K562 (cell line): Measurements from ENCODE around the gene PEF1. TPM values are rescaled to one million over a fixed set of nuclear protein-coding genes. Genes with fewer than 3 reads are reported as not detected.

Experiments used
- ATAC-seq: fragments of 200-7000 bp; cut with Tn5 transposase; 3 replicates; pipeline ENCODE4 v1.9.1; 2020; ENCODE audit warnings: moderate library complexity
- BruUV-seq: library from RNA; stranded (reverse); fragments of 400-500 nt; replicated peaks from 2 replicates; lab custom pipeline; 2021; lab: Mats Ljungman, UMichigan
- CTCF ChIA-PET: fragments of 300-600 bp; formaldehyde crosslinking; extraction: SDS; loops from one replicate; lab custom pipeline; 2021; ENCODE audit warnings: low intra/inter-chr PET ratio; lab: Yijun Ruan, JAX
- POLR2A ChIA-PET: fragments of 300-600, 350-650 bp; sonication (Branson Sonifier 250); formaldehyde crosslinking; extraction: SDS; loops from one replicate; lab custom pipeline; 2021; ENCODE audit warnings: antibody characterized with exemption, inconsistent platforms; lab: Yijun Ruan, JAX
- DNase-seq, 4 experiments: peaks; one replicate each; pipeline versions ENCODE4 v3.0.0 to v3.0.0-alpha.2; 2011 to 2018; ENCODE audit warnings: low spot score in 3 of 4, mixed read lengths in 3 of 4; ENCODE audit errors: extremely low read depth in 1 of 4
- FAIRE-seq: peaks from 2 replicates; lab custom pipeline; 2011; peaks lifted over from hg19 to GRCh38; lab: Jason Lieb, UNC
- H2AFZ ChIP-seq: 2 replicates; pipeline ENCODE4 v1.6.0; 2011; ENCODE audit warnings: low read depth, low read length, control low read depth, inconsistent platforms
- H3K27ac ChIP-seq: fragments of 200-600 bp; 3 replicates; pipeline ENCODE4 v1.8.0; 2011; ENCODE audit warnings: low read depth, mild to moderate bottlenecking, control low read depth, inconsistent platforms, low read length, moderate library complexity, mixed read lengths; ENCODE audit errors: extremely low read depth
- H3K27me3 ChIP-seq, 2 experiments: fragments of 300-600 bp in 1 of 2; 2 replicates in 1 of 2; 3 replicates in 1 of 2; pipeline versions ENCODE4 v1.6.0 to v1.8.0; 2011; ENCODE audit warnings: inconsistent platforms in 2 of 2, low read length in 2 of 2, mild to moderate bottlenecking in 1 of 2, mixed read lengths in 1 of 2, moderate library complexity in 1 of 2; ENCODE audit not compliant: control insufficient read depth in 2 of 2, insufficient read depth in 2 of 2
- H3K36me3 ChIP-seq: fragments of 300-600 bp; 3 replicates; pipeline ENCODE4 v1.8.0; 2011; ENCODE audit warnings: mild to moderate bottlenecking, low read length, inconsistent platforms; ENCODE audit not compliant: control insufficient read depth, insufficient read depth
- H3K4me1 ChIP-seq, 2 experiments: fragments of 200-600 bp in 1 of 2; replicated peaks in 1 of 2; 2 replicates in 1 of 2; 3 replicates in 1 of 2; pipeline versions ENCODE4 v1.5.1 to v1.8.0; 2011; ENCODE audit warnings: inconsistent platforms in 2 of 2, low read length in 2 of 2, mild to moderate bottlenecking in 1 of 2, mixed read lengths in 1 of 2, moderate library complexity in 1 of 2; ENCODE audit not compliant: control insufficient read depth in 2 of 2, insufficient read depth in 2 of 2
- H3K4me2 ChIP-seq: 2 replicates; pipeline ENCODE4 v1.6.1; 2011; ENCODE audit warnings: low read length, control low read depth, inconsistent platforms, mixed read lengths; ENCODE audit not compliant: insufficient read depth
- H3K4me3 ChIP-seq: fragments of 200-600 bp; sonication (generic), shearing (Covaris generic); 2 replicates; pipeline ENCODE4 v1.5.1; 2016; ENCODE audit warnings: control low read depth, inconsistent platforms
- H3K79me2 ChIP-seq: fragments of 200-600 bp; 3 replicates; pipeline ENCODE4 v1.8.0; 2011; ENCODE audit warnings: low read length, inconsistent platforms; ENCODE audit not compliant: control insufficient read depth, insufficient read depth
- H3K9ac ChIP-seq, 2 experiments: 2 replicates each; pipeline versions ENCODE4 v1.6.0 to v1.6.1; 2011; ENCODE audit warnings: low read depth in 2 of 2, low read length in 2 of 2, control low read depth in 1 of 2, inconsistent platforms in 1 of 2, mild to moderate bottlenecking in 1 of 2, mixed read lengths in 1 of 2; ENCODE audit not compliant: insufficient read depth in 1 of 2
- H3K9me1 ChIP-seq: one replicate; pipeline ENCODE4 v1.6.0; 2011; ENCODE audit warnings: inconsistent platforms, mild to moderate bottlenecking, low read length, moderate library complexity; ENCODE audit not compliant: control insufficient read depth, insufficient read depth
- H3K9me3 ChIP-seq: replicated peaks from 2 replicates; pipeline ENCODE4 v1.5.1; 2011; ENCODE audit warnings: low read depth, low read length, inconsistent platforms; ENCODE audit not compliant: control insufficient read depth, insufficient read depth
- H4K20me1 ChIP-seq: replicated peaks from 2 replicates; pipeline ENCODE4 v1.6.1; 2011; ENCODE audit warnings: low read length, inconsistent platforms, mixed read lengths; ENCODE audit not compliant: control insufficient read depth, insufficient read depth
- ARID3A ChIP-seq: IDR thresholded peaks from 2 replicates; pipeline ENCODE4 v1.6.1; 2012; ENCODE audit warnings: low read depth, low read length, improper control_type of control experiment, borderline replicate concordance
- ATF6 ChIP-seq: sonication (generic); formaldehyde crosslinking; IDR thresholded peaks from 2 replicates; pipeline ENCODE4 v1.4.0; 2020; ENCODE audit warnings: mild to moderate bottlenecking, missing genetic modification reagents
- BRCA1 ChIP-seq, 2 experiments: fragments of 450-650 bp in 1 of 2; sonication (generic) in 1 of 2; formaldehyde crosslinking in 1 of 2; IDR thresholded peaks; 2 replicates each; pipeline versions ENCODE4 v1.5.0 to v1.6.1; 2017 to 2020; ENCODE audit warnings: mild to moderate bottlenecking in 1 of 2, missing genetic modification reagents in 1 of 2
- EP300 ChIP-seq: IDR thresholded peaks from 2 replicates; pipeline ENCODE4 v1.6.1; 2012; ENCODE audit warnings: low read length, improper control_type of control experiment
- FOXJ3 ChIP-seq: sonication (generic); formaldehyde crosslinking; IDR thresholded peaks from 2 replicates; pipeline ENCODE4 v1.4.0; 2020; ENCODE audit warnings: mild to moderate bottlenecking, missing genetic modification reagents
- HSF4 ChIP-seq: fragments of 250-450 bp; sonication (Bioruptor Pico); IDR thresholded peaks from 2 replicates; pipeline ENCODE4 v2.1.2; 2022; ENCODE audit warnings: mild to moderate bottlenecking, moderate library complexity, borderline replicate concordance
- PHF8 ChIP-seq: fragments of 200-600 bp; sonication (generic); IDR thresholded peaks from 2 replicates; pipeline ENCODE4 v1.6.1; 2012; ENCODE audit warnings: mixed run types, mild to moderate bottlenecking, inconsistent platforms, low read length, moderate library complexity, borderline replicate concordance
- PKNOX1 ChIP-seq: fragments of 450-650 bp; IDR thresholded peaks from 2 replicates; pipeline ENCODE4 v1.6.1; 2016
- SIN3B ChIP-seq: fragments of 450-650 bp; IDR thresholded peaks from 2 replicates; pipeline ENCODE4 v1.6.1; 2017; ENCODE audit warnings: low read depth, mild to moderate bottlenecking, moderate library complexity
- SREBF1 ChIP-seq: fragments of 150-350 bp; IDR thresholded peaks from 2 replicates; pipeline ENCODE4 v1.6.1; 2014; ENCODE audit warnings: antibody characterized with exemption, low read depth, low read length, borderline replicate concordance
- ZBTB33 ChIP-seq: sonication (generic); formaldehyde crosslinking; IDR thresholded peaks from 2 replicates; pipeline ENCODE4 v1.8.1; 2023; ENCODE audit warnings: mild to moderate bottlenecking, missing genetic modification reagents
- ZNF3 ChIP-seq: fragments of 250-450 bp; sonication (Bioruptor Pico); IDR thresholded peaks from 2 replicates; pipeline ENCODE4 v1.5.0; 2021; ENCODE audit warnings: mild to moderate bottlenecking, moderate library complexity
- WGBS: fragments of 100-300 bp; shearing (Covaris generic); methylation state at CpG from one replicate; pipeline ENCODE4 v1.1.6; 2016; ENCODE audit warnings: low coverage, mixed read lengths; ENCODE audit not compliant: insufficient coverage; ENCODE audit errors: missing lambda C conversion rate; 5-methylcytosine and 5-hydroxymethylcytosine counted together
- in situ Hi-C: fragments of 300-500 bp; cut with MboI; formaldehyde crosslinking; loops from 4 replicates; pipeline ENCODE4 v1.15.0; 2018; ENCODE audit warnings: inconsistent platforms, mixed read lengths
- intact Hi-C: fragments of 100-400 bp; cut with micrococcal nuclease; formaldehyde crosslinking; loops from 2 replicates; pipeline ENCODE4 v1.14.2; 2022
- polyA plus RNA-seq, 8 experiments: library from polyadenylated mRNA; depleted of rRNA in 4 of 8; stranded (reverse) in 5 of 8; unstranded in 3 of 8; fragments of >200 nt; fragmentation: Nextera tagmentation in 2 of 8; fragmentation: Illumina TruSeq in 1 of 8; extraction: Ambion mirVana in 2 of 8; extraction: Trizol in 1 of 8; gene quantifications; 2 replicates each; pipeline versions ENCODE4 v1.2.1 to v1.2.3, GENCODE V29; 2011 to 2014; ENCODE audit warnings: inconsistent platforms in 1 of 8, missing spikeins in 1 of 8
- total RNA-seq, 7 experiments: library from RNA; depleted of rRNA in 6 of 7; stranded (reverse); fragments of >200 nt in 6 of 7; fragmentation: Illumina TruSeq in 2 of 7; extraction: Trizol in 2 of 7; gene quantifications; 2 replicates each; pipeline versions ENCODE4 v1.2.1 to v1.2.3, GENCODE V29; 2011 to 2021; ENCODE audit warnings: low replicate concordance in 1 of 7

Gene PEF1
- total and polyA plus RNA-seq, 9 of the 15 experiments (the other 6 are each of a cell fraction or from before 2014, with no cell fraction given) = 26.3 to 95.5 (median 61.9) TPM

- TF ChIP-seq ARID3A (no peak), ATF6 (CRISPR knock-in tag) (no peak), BRCA1 (IDR thresholded peaks at IDR 0.05) (no peak), BRCA1 (CRISPR knock-in tag; IDR thresholded peaks at IDR 0.05) (no peak), FOXJ3 (CRISPR knock-in tag) (no peak), ZNF3 (no peak)
These were observed 30.5 kb upstream of the PEF1 start (continued) for GRCh38 chr1:31675161-31675560.

GRCh38 chr1:31674626-31675025, 29.9 kb upstream of the PEF1 start:
- no peak overlapping the region for H2AFZ ChIP-seq
- TF ChIP-seq PKNOX1 (no peak), HSF4 (no peak), ZBTB33 (CRISPR knock-in tag) (no peak), EP300 (no peak), SREBF1 (no peak), PHF8 (no peak), SIN3B (no peak)

More at GRCh38 chr1:31674626-31675025, 29.9 kb upstream of the PEF1 start:
- intact Hi-C loops = no loop called here
- Histone ChIP-seq H3K9ac (no peak overlapping the region), H4K20me1 (peaks cover 14% of the 10 kb centered on the region), H3K9me1 (no peaks in the 10 kb centered on the region), H3K4me1 (peaks cover 0 to 11% of the 10 kb centered on the region in 2 experiments; a peak in 3 of 5 replicates), H3K4me2 (no peak overlapping the region), H3K4me3 (no peak overlapping the region), H3K27ac (no peak overlapping the region), H3K36me3 (no peaks in the 10 kb centered on the region), H3K79me2 (no peaks in the 10 kb centered on the region), H3K9me3 (no peaks in the 10 kb centered on the region), H3K27me3 (peaks cover 70 to 97% of the 10 kb centered on the region in 2 experiments)
- in situ Hi-C loops = no loop called here
- DNase-seq (no peak), FAIRE-seq (no peak), ATAC-seq (no peak)
- CTCF ChIA-PET = no interaction called here
- no TSS peak for BruUV-seq
- POLR2A ChIA-PET = interaction anchor here (0.7 to 1.4 kb wide), 2 partner anchors 11 to 16 kb away, joined by 3 read pairs; no protein-coding TSS in a partner anchor
- 2% methylated on average over 8 of the region's 8 CpGs for WGBS
